GM21360 (cell line): ENCODE measurements around the gene FCHSD1.
A peak's percentile ranks its signal among the peaks of the same experiment; 100 is the strongest.

Experiments
- ATAC-seq: cut with Tn5 transposase; IDR thresholded peaks from one replicate; pipeline ENCODE4 v1.9.1; 2021; ENCODE audit warnings: mild to moderate bottlenecking, moderate library complexity; ENCODE audit not compliant: unreplicated experiment

Gene FCHSD1

DNA sequence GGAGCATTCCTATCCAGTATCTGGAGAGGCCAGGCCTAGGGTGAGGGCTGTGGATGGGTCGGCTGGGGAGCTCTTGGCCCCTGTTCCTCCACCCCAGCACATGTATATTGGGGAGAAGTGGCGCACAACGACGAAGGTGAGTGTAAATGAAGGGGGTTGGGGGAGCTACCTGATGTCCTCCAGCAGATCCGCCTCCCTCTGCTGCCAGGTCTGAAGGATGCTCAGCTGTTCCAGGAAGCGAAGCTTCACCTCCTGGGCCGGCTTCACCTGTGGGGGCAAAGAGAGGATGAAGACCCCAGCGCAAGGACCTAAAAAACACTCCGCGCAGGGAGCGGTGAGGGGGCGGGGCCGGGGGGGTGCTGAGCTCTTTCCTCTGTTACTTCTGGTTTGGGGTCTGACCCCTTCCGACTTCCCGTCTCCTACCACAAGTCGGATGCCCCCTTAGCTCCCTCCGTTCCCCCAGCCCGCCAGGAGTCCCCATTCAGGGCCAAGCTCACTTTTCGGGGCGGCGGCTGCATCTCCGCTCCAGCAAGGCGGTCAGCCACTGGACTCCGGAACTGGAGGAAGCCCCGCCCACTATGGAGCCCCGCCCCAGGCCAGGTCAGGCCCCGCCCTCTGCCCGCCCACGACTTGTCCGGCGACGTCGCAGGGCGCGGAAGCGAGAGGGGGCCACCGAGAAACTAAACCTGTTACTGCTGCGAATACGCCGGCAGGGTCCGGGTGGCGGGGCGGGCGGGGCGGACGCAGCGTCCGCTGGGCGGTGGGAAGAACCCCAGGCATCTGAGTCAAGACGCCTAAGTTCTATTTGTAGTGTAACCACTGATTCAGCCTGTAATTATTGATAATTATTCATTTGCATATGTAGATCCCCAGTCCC is at the start of gene FCHSD1:
Gene FCHSD1, minus strand, starts transcription at position 568 of the 877 bp plus-strand sequence. Its CDS starts 50 bp downstream, at position 518.
- ATAC-seq: peak; percentile 91

DNA sequence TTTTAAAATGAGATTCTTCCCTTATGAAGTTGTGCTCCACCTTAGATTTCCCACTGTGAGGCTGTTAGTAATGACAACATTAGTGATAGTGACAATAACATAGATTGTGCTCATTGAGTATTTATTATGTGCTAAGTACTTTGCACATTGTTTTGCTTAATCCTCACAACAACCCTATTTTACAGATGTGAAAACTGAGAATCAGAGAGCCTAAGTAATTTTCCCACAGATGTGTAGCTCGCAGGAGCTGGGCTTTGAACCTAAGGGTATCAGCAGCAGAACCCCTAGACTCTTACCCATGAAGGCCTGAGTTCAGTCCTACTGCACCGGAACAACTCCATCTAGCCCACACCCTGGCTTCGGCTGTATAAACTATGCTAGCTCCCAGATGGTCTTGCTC is 46.4 kb upstream of the FCHSD1 start:
- ATAC-seq: no peak

- ATAC-seq: no peak
These were observed 45.2 kb upstream of the FCHSD1 start for GRCh38 chr5:141696431-141696830.

DNA sequence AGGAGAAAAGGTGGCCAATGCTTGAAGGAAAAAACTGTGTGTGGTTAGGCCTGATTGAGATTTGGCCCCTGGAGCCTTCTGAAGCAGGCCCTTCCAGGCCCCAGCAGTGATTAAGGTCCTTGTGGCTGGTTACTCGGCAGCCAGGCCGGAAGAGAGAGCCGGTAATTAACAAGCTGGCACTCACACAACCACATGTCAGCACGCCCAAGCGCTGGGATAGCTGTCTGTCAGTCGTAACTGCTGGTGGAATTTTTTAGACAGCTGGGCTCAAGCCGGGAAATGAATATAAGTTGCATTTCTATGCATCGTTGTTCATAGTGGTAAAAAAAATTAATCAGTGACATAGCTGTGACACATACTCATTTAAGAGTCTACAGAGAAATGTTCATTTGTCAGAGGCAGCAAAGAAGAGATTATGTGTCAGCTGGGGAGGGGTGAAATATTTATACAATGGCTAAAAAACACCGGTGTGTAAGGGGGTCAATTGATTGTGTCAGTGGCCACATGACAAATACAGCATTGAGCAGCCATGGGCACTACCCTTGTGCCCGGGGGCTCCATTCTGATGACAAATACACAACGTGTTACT is 44.5 kb upstream of the FCHSD1 start:
- no peak for ATAC-seq

DNA sequence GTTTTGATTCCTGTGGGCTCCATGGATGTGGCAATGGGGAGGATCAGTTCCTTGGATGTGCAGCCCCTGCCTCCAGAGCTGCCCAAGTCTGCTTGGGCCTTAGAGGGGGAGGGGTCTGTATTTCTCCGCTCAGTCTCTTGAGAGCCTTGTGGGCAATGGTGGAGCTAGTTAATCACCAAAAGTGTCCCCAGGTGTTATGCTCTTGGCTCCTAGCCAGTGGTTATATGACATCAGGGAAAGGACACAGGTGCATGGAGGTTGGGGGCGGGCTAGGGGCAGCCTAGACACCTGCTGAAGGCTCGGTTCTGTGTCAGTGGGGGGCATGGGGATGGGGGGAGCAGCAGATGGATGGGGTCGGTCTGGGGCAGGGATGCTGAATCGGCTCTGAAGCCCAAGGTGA is 43.3 kb upstream of the FCHSD1 start:
- no peak for ATAC-seq

DNA sequence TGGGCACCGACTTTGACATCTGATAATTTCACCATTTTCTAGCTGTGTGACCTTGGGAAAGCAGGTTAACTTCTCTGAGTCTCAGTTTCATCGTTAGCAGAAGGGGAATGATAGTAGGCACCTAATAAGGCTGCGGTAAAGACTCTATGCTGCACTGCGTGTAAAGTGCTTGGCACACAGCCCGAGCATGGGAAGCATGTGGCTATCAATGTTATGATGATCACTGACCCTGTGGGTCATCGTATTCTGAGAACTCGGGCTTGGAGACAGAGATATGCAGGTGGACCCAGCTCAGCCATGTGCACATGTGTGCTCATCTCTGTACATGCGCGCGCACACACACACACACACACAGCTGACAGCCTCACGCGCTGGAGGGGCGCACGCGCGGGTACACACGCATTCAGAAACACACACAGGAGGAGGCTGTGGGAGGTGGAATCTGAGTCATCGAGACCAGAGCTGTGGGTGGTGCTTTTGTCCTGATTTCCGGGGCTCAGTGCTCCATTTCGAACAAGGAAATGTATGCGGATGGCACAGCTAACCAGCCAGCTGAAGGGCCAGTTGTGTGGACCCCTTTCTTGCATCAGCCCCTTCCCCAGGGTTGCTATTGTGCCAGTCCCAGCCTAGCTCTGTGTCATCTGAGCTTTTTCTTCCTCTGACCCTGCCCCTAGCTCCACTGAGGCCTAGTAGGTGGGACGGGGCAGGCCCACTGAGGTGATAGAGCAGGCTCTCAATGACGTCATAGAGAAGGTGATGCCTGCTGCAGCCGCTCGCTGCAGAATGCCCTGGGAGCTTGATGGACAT is 41.9 kb upstream of the FCHSD1 start:
- no peak for ATAC-seq

DNA sequence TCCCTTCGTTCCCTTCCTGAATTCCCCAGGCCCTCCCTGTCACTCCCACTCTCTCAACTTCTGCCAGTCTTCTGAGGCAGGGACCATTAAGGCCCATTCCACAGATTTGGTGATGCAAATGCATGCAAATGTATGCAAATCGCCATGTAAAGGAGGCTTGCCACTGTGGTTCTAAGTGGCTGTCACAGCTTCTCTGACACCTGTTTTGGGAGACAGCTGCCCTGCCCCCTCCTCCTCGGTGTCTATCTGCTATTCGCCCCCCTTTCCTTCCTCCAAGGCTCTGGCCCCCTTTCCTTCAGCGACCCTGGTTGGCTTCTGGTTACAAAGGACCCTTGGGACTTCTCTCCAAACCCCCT is 41.3 kb upstream of the FCHSD1 start:
- no peak for ATAC-seq

DNA sequence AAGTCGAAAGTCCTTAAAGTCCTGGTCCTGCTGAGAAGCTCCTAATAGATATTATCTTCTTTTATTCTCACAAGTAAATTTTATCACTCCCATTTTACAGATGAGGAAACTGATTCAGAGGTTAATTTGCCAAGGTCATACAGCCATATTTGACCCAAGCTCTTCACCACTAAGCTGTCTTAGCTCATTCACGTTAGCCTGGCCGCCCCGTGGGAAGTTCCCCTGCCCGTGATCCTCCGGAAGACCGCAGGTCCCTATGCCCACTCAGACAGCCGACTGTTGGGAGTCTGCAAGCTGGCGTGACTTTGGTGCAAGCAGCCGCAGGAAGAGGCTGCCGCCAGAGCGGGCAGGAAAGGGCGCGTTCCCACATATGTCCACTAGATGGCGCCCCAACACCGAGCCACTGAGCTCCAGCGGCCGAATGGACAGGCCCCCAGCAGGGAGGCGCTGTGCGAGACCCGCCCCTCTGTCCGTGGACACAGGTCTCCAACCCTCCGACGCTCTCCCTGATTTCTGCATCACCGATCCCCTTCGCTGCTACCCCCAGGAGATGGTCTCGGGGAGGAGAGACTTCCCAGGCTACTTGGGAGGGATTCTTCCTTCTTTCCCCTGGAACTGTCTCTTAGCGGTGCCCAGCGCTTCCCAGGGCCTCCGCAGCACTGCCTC is 40.8 kb upstream of the FCHSD1 start:
- peak; percentile 82 for ATAC-seq

- no peak for ATAC-seq
These were observed 40.2 kb upstream of the FCHSD1 start for GRCh38 chr5:141691286-141691866.

DNA sequence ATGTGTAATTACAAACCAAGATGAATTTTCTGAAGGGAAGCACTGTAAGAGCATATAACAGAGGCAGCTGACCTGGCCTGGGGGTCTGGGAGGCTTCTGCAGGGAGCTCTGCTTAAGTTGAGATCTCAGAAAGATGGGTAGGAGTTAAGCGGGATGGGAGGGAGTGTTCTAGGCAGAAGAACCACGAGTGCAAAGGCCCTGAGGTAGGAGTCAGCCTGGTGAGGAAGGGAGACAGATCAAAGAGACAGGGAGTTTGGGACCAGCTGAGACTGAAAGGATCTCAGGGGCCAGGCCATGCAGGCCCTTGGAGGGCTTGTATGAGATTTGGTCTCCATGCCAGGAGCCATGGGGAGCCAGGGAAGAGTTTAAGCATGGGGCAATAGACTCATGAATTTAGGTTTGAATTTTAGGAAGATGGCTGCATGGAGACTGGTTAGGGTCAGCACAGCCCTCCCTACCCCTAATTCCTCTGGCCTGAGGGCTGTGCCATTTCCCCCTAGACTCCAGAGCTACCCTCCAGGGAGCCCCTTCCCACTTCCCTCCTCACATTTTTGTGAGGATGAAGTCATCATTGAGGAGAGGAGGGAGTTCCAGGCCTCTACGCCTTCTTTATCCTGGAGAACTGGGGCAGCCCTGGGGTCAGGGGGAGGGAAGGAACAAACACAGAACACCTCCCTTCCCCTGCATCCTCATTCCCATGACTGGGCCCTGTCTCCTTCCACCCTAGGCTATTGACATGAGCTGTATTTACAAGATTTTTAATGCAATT is 35.6 kb upstream of the FCHSD1 start:
- ATAC-seq: no peak

DNA sequence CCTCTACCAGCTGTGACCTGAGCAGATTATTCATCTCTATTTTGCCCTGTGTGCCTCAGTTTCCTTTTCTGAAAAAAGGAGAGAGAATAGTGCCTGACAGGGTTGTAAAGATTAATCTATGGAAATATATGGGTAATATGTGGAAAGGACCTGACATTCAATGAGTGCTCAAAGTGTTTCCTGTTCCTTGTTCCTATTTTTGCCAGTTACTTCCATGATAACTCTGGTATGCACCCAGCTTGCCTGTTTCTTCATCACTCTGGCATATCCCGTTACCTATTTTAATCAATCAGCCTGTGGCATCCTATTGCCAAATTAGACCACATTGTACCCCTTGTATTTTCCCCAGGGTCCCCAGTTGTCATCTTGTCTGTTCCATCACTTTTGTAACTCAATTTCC is 34.4 kb upstream of the FCHSD1 start:
- ATAC-seq: no peak

- no peak for ATAC-seq
These were observed 32.5 kb upstream of the FCHSD1 start for GRCh38 chr5:141683596-141684141.

DNA sequence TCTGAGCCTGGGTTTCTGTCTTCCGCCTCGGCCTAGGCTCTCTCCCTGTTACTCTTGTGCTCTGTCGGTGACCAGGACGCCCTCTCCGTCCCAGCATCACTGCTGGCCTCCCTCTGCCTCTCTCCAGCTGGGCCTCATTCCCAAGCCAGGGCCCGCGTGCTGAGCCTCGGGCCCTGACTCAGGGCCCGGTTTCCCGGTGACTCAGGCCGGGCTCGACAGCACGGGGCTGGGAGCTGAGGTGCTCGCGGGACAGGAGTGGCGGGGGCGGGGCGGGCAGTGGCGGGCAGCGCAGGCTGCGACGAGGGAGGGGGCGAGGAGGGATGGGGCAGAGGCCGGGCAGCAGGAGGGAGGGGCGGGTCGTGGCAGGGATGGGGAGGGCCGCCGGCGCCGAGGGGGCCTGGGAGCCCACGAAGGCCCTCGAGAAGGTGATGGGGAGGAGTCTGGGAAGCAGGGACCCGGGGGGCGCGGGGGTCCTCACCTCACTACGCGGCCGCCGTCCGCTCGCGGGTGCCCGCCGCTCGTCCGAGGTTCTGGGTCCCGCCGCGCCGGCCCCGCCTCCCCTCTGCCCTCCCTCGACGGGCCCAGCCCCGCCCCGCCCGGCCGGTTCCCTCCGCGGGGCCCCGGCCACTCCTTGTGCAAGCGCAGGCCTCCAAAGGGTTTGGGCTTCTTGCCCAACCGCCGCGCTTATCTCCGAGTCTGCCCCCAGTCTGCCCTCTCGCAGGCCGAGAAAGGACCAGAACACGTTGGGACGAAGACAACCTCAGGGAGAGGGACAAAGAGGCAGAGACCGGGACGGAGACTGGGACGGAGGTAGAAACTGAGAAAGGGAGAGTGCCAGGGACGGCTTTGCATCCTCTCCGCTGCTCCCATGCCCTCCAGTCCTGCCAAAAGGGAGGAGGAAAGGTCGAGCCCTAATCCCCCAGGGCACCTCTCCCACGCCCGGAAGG is 30.8 kb upstream of the FCHSD1 start, which contains the start of gene ARAP3:
Gene ARAP3, minus strand, starts transcription at position 536 of the 947 bp plus-strand sequence. CDS start 1,744 bp downstream, outside the sequence.
- peak; percentile 51 for ATAC-seq

DNA sequence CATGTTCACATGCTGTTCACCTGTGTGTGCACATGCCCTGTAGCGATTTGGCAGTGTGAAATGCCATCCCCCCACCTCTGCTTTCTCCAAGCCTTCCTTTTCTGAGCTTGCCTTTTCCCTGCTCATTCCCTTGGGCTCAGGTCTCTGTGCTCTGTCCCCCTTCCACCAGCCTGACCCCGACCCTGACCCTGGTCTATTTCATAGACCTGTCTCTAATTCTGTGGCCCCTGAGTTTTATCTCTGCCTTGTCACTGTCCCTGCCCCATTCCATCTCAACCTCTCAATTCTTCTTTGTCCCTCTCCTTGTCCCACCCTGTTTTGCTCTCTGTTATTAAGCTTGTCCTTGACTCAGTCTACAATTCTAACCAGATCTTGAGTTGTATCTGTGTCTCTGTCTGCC is 30.1 kb upstream of the FCHSD1 start:
- no peak for ATAC-seq

- no peak for ATAC-seq
These were observed 29.6 kb upstream of the FCHSD1 start for GRCh38 chr5:141680751-141681201.

GRCh38 chr5:141680178-141680577 is 29.0 kb upstream of the FCHSD1 start:
- no peak for ATAC-seq

DNA sequence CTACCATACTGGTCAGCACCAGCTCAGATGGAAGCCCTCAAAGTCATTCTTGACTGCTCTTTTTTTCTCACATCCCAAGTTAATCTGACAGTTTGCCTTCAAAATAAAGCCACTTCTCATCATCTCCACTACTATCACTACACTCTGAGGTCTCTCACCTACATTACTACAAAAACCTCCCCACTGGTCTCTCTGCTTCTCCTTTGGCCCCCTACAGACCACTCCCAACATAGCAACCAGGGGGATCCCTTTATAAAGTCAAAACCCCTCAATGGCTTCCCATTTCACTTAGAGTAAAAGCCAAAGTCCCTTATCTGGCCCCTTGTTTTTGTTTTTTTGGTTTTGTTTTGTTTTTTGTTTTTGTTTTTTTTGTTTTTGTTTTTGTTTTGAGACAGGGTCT is 26.2 kb upstream of the FCHSD1 start:
- ATAC-seq: no peak

GRCh38 chr5:141675672-141676071 is 24.5 kb upstream of the FCHSD1 start:
- ATAC-seq: no peak
